ENCODE data around the gene OLFM1. TPM values are rescaled to one million over a fixed set of nuclear protein-coding genes. Genes with fewer than 3 reads are reported as not detected.
A peak's percentile ranks its signal among the peaks of the same experiment; 100 is the strongest.

Gene OLFM1
- total RNA-seq, 1 experiment from 2014 or later: 3.5 TPM

- no peak overlapping the region for H3K9ac ChIP-seq (ENCODE audit: low read length)
- ChIA-PET CTCF (no interaction called here), RAD21 (ENCODE audit: low non-redundant PET in 1 of 2, low total read pairs in 2 of 2, uncharacterized antibody in 2 of 2, unreplicated experiment in 2 of 2) (no interaction called here), POLR2A (no interaction called here)
- ATAC-seq: no peak
- H3K27me3 ChIP-seq (ENCODE audit: insufficient read depth, low read length): peaks cover 9% of the 10 kb centered on the region; the same call in 1 of the 2 replicates
- H3K4me1 ChIP-seq (ENCODE audit: control insufficient read depth in 1 of 2, insufficient read depth in 2 of 2, low read length in 2 of 2): peaks cover 4 to 5% of the 10 kb centered on the region in 2 experiments; a peak in 2 of 4 replicates
- no TSS peak for BruUV-seq (replicated peaks)
- H3K27ac ChIP-seq (ENCODE audit: low read depth, low read length): no peak overlapping the region
- intact Hi-C loops (cut with micrococcal nuclease): no loop called here
- H3K79me2 ChIP-seq (ENCODE audit: insufficient read depth, low read length): no peaks in the 10 kb centered on the region
- H3K9me3 ChIP-seq (ENCODE audit: control insufficient read depth in 1 of 2, insufficient read depth in 1 of 2, low read depth in 1 of 2, low read length in 2 of 2): no peaks in the 10 kb centered on the region
- DNase-seq (ENCODE audit: low read depth, low spot score): no peak
- no peak overlapping the region for H3K4me2 ChIP-seq (ENCODE audit: low read length)
- no peaks in the 10 kb centered on the region for H4K20me1 ChIP-seq (ENCODE audit: insufficient read depth)
- H2AFZ ChIP-seq (ENCODE audit: low read depth, low read length, poor library complexity, severe bottlenecking): no peak overlapping the region
- no peak overlapping the region for H3K4me3 ChIP-seq (replicated peaks in 1 of 2; ENCODE audit: low read depth in 1 of 2, low read length in 2 of 2)
- TF ChIP-seq JUND (IDR thresholded peaks at IDR 0.05) (no peak), ZFX (IDR thresholded peaks at IDR 0.05) (no peak), SRF (IDR thresholded peaks at IDR 0.05; ENCODE audit: low read depth) (no peak), POLR2A (IDR thresholded peaks at IDR 0.05; ENCODE audit: borderline replicate concordance, extremely low read depth, insufficient read depth, insufficient read length) (no peak), REST (IDR thresholded peaks at IDR 0.05; ENCODE audit: low read depth) (no peak)
- no peaks in the 10 kb centered on the region for H3K9me2 ChIP-seq (ENCODE audit: insufficient read depth)
- no peaks in the 10 kb centered on the region for H3K36me3 ChIP-seq (ENCODE audit: control insufficient read depth in 1 of 2, insufficient read depth in 2 of 2, low read length in 2 of 2)
Observed at GRCh38 chr9:135090081-135090480, 2.6 kb downstream of the OLFM1 start.

- DNase-seq (ENCODE audit: low read depth, low spot score): no peak
- H3K9me2 ChIP-seq (ENCODE audit: insufficient read depth): no peaks in the 10 kb centered on the region
- no peak for ATAC-seq
- TF ChIP-seq REST (IDR thresholded peaks at IDR 0.05; ENCODE audit: low read depth) (peak; percentile 86), CEBPB (IDR thresholded peaks at IDR 0.05; ENCODE audit: low read depth) (no peak)
- H3K36me3 ChIP-seq (ENCODE audit: control insufficient read depth in 1 of 2, insufficient read depth in 2 of 2, low read length in 2 of 2): no peaks in the 10 kb centered on the region
- intact Hi-C loops (cut with micrococcal nuclease): no loop called here
- POLR2A ChIA-PET: no interaction called here
- no peak overlapping the region for H2AFZ ChIP-seq (ENCODE audit: low read depth, low read length, poor library complexity, severe bottlenecking)
- RAD21 ChIA-PET (ENCODE audit: low non-redundant PET in 1 of 2, low total read pairs in 2 of 2, uncharacterized antibody in 2 of 2, unreplicated experiment in 2 of 2): no interaction called here
- no peaks in the 10 kb centered on the region for H4K20me1 ChIP-seq (ENCODE audit: insufficient read depth)
- peaks cover 9% of the 10 kb centered on the region; the same call in 1 of the 2 replicates for H3K27me3 ChIP-seq (ENCODE audit: insufficient read depth, low read length)
- no peak overlapping the region for H3K9ac ChIP-seq (ENCODE audit: low read length)
- H3K27ac ChIP-seq (ENCODE audit: low read depth, low read length): no peak overlapping the region
- no peak overlapping the region for H3K4me3 ChIP-seq (replicated peaks in 1 of 2; ENCODE audit: low read depth in 1 of 2, low read length in 2 of 2)
- CTCF ChIA-PET: no interaction called here
- no peaks in the 10 kb centered on the region for H3K79me2 ChIP-seq (ENCODE audit: insufficient read depth, low read length)
- BruUV-seq (replicated peaks): no TSS peak
- H3K4me2 ChIP-seq (ENCODE audit: low read length): no peak overlapping the region
- H3K4me1 ChIP-seq (ENCODE audit: control insufficient read depth in 1 of 2, insufficient read depth in 2 of 2, low read length in 2 of 2): peaks cover 4 to 5% of the 10 kb centered on the region in 2 experiments; a peak in 2 of 4 replicates
- no peaks in the 10 kb centered on the region for H3K9me3 ChIP-seq (ENCODE audit: control insufficient read depth in 1 of 2, insufficient read depth in 1 of 2, low read depth in 1 of 2, low read length in 2 of 2)
Observed at GRCh38 chr9:135090547-135090946, 3.1 kb downstream of the OLFM1 start.
